ENCODE results near the gene COL25A1. TPM values are rescaled to one million over a fixed set of nuclear protein-coding genes. Genes with fewer than 3 reads are reported as not detected.
A peak's percentile ranks its signal among the peaks of the same experiment; 100 is the strongest.
"Not testable (repeated sequence)": the region's sequence is repeated elsewhere in the genome, so short reads cannot be mapped to it uniquely, and the experiment has no call there.

Gene COL25A1
- polyA plus RNA-seq, 1 donor = 2.5 TPM

- DNase-seq; H3K36me3 ChIP-seq (ENCODE audit: control insufficient read depth, insufficient read depth, low read length); H3K4me3 ChIP-seq (ENCODE audit: low read length); H3K27ac ChIP-seq (ENCODE audit: low read length); H3K9me3 ChIP-seq (ENCODE audit: control insufficient read depth, low read depth, low read length); H3K27me3 ChIP-seq (ENCODE audit: control insufficient read depth, insufficient read depth, low read length); H3K4me1 ChIP-seq (ENCODE audit: control insufficient read depth, insufficient read depth, low read length): not testable (repeated sequence)
- WGBS (ENCODE audit: insufficient coverage, low lambda C conversion rate) = no CpG with 5 or more reads among the region's 7 CpGs
These were observed 231.8 kb downstream of the COL25A1 start for GRCh38 chr4:109070677-109071076.

GRCh38 chr4:109067508-109068235 is 234.8 kb downstream of the COL25A1 start:
- peaks cover 2% of the 10 kb centered on the region for H3K9me3 ChIP-seq (ENCODE audit: control insufficient read depth, low read depth, low read length)
- no peak overlapping the region for H3K4me3 ChIP-seq (ENCODE audit: low read length)
- WGBS (ENCODE audit: insufficient coverage, low lambda C conversion rate) = 86% methylated on average over 1 of the region's 4 CpGs

GRCh38 chr4:109065006-109065405 is 237.5 kb downstream of the COL25A1 start:
- H3K9me3 ChIP-seq (ENCODE audit: control insufficient read depth, low read depth, low read length) = peaks cover 2% of the 10 kb centered on the region
- H3K4me3 ChIP-seq (ENCODE audit: low read length) = no peak overlapping the region
- H3K27me3 ChIP-seq (ENCODE audit: control insufficient read depth, insufficient read depth, low read length) = peaks cover 3% of the 10 kb centered on the region
- no peaks in the 10 kb centered on the region for H3K36me3 ChIP-seq (ENCODE audit: control insufficient read depth, insufficient read depth, low read length)
- no peak for DNase-seq
- H3K4me1 ChIP-seq (ENCODE audit: control insufficient read depth, insufficient read depth, low read length) = no peaks in the 10 kb centered on the region
- WGBS (ENCODE audit: insufficient coverage, low lambda C conversion rate) = no CpG with 5 or more reads among the region's 4 CpGs
- H3K27ac ChIP-seq (ENCODE audit: low read length) = no peak overlapping the region

More at GRCh38 chr4:109067508-109068235, 234.8 kb downstream of the COL25A1 start:
- DNase-seq = peak in 1 of 2 donors; percentile 16
- no peak overlapping the region for H3K27ac ChIP-seq (ENCODE audit: low read length)
- peaks cover 3% of the 10 kb centered on the region for H3K27me3 ChIP-seq (ENCODE audit: control insufficient read depth, insufficient read depth, low read length)
- H3K4me1 ChIP-seq (ENCODE audit: control insufficient read depth, insufficient read depth, low read length) = no peaks in the 10 kb centered on the region
- H3K36me3 ChIP-seq (ENCODE audit: control insufficient read depth, insufficient read depth, low read length) = no peaks in the 10 kb centered on the region

GRCh38 chr4:109053257-109053656 is 249.2 kb downstream of the COL25A1 start:
- no peak for DNase-seq
- Histone ChIP-seq H3K27me3 (ENCODE audit: control insufficient read depth, insufficient read depth, low read length) (peaks cover 3% of the 10 kb centered on the region), H3K27ac (ENCODE audit: low read length) (no peak overlapping the region), H3K4me1 (ENCODE audit: control insufficient read depth, insufficient read depth, low read length) (no peaks in the 10 kb centered on the region), H3K36me3 (ENCODE audit: control insufficient read depth, insufficient read depth, low read length) (no peaks in the 10 kb centered on the region), H3K4me3 (ENCODE audit: low read length) (no peak overlapping the region), H3K9me3 (ENCODE audit: control insufficient read depth, low read depth, low read length) (no peaks in the 10 kb centered on the region)
- 100% methylated on average over 1 of the region's 5 CpGs for WGBS (ENCODE audit: insufficient coverage, low lambda C conversion rate)

DNA sequence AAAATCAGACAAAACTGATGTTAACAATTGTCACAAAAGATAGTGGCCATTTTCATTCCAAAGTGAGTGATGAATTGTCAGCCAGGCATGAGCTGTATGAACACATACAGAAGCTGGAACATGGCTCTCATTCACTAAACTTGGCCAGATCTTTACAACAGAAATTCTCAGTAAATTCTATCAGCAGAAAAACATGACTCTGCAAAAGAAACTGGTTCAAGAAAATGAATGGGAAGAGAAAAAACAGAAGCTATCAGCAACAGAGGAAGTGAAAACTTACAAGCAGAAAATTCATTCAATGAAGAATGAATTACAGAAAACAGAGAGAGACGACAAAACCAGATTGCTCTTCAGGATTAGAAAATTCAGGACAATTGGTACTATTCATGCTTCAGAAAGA is 249.6 kb downstream of the COL25A1 start:
- no peak for DNase-seq
- no peaks in the 10 kb centered on the region for H3K9me3 ChIP-seq (ENCODE audit: control insufficient read depth, low read depth, low read length)
- H3K36me3 ChIP-seq (ENCODE audit: control insufficient read depth, insufficient read depth, low read length) = no peaks in the 10 kb centered on the region
- H3K27me3 ChIP-seq (ENCODE audit: control insufficient read depth, insufficient read depth, low read length) = peaks cover 3% of the 10 kb centered on the region
- WGBS (ENCODE audit: insufficient coverage, low lambda C conversion rate) = 100% methylated on average over 1 of the region's 1 CpG
- H3K4me1 ChIP-seq (ENCODE audit: control insufficient read depth, insufficient read depth, low read length) = no peaks in the 10 kb centered on the region
- H3K27ac ChIP-seq (ENCODE audit: low read length) = no peak overlapping the region
- H3K4me3 ChIP-seq (ENCODE audit: low read length) = no peak overlapping the region

- 40% methylated on average over 1 of the region's 2 CpGs for whole genome bisulfite sequencing (ENCODE audit: insufficient coverage, low lambda C conversion rate)
- no peak for DNase-seq
- Histone ChIP-seq H3K4me3 (ENCODE audit: low read length) (no peak overlapping the region), H3K27ac (ENCODE audit: low read length) (no peak overlapping the region), H3K4me1 (ENCODE audit: control insufficient read depth, insufficient read depth, low read length) (no peaks in the 10 kb centered on the region), H3K27me3 (ENCODE audit: control insufficient read depth, insufficient read depth, low read length) (peaks cover 3% of the 10 kb centered on the region), H3K9me3 (ENCODE audit: control insufficient read depth, low read depth, low read length) (no peaks in the 10 kb centered on the region), H3K36me3 (ENCODE audit: control insufficient read depth, insufficient read depth, low read length) (no peaks in the 10 kb centered on the region)
These were observed 251.4 kb downstream of the COL25A1 start for GRCh38 chr4:109051054-109051453.

DNA sequence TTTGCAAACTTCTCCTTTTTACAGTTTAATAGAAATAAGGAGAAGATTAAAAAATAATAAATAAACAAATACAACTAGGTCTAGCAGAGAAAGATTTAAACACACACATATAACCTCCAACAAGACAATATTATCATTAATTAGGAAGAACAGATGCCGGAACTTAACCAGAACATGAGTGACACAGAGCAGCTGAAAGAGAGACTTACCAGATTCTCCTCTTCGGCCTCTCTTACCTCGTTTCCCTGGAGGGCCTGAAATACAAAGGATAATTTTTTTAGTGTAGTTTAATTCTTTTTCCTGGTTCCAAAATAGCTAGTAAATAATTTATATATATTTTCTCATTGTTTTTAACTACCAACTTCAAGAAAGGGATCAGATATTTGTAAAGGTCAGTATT is 252.5 kb downstream of the COL25A1 start:
- DNase-seq = no peak
- no peak overlapping the region for H3K27ac ChIP-seq (ENCODE audit: low read length)
- WGBS (ENCODE audit: insufficient coverage, low lambda C conversion rate) = 84% methylated on average over 3 of the region's 3 CpGs
- H3K9me3 ChIP-seq (ENCODE audit: control insufficient read depth, low read depth, low read length) = no peaks in the 10 kb centered on the region
- no peaks in the 10 kb centered on the region for H3K27me3 ChIP-seq (ENCODE audit: control insufficient read depth, insufficient read depth, low read length)
- no peaks in the 10 kb centered on the region for H3K4me1 ChIP-seq (ENCODE audit: control insufficient read depth, insufficient read depth, low read length)
- H3K36me3 ChIP-seq (ENCODE audit: control insufficient read depth, insufficient read depth, low read length) = no peaks in the 10 kb centered on the region
- no peak overlapping the region for H3K4me3 ChIP-seq (ENCODE audit: low read length)

DNA sequence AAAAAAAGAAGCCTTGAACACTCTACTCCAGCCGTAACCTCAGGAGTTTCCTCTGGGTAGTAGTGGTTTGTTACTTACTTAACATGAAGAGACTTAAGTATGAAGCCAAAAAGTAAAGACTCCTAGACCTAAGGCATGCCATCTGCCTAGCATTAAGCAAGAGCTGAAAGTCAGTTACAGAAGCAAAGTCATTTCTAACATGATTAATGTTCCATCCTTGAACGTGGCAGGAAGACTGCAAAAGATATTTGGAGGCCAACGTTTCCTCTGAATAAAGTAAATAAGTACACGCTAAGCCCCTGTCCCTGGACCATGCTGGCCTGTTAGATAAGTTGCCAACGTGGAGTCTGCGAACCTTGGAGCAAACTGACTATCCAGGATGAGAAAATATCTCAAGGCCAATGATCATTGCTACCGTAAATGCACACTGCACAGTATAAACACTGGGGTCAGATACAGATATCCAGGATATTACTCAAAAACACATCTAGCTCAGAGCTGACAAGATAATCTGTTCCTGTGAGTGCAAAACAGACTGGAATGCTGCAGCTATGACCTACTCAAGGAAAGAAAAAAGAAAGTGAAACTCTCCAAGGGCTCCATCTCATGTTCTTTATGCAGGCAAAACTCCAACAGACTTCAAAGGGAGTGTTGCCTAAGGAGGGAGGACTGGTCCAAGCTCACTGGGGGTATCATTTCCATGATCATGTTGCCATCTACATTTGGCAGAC is 255.8 kb downstream of the COL25A1 start:
- peak; percentile 44 to 66 for DNase-seq
- H3K27ac ChIP-seq (ENCODE audit: low read length) = no peak overlapping the region
- no peak overlapping the region for H3K4me3 ChIP-seq (ENCODE audit: low read length)
- WGBS (ENCODE audit: insufficient coverage, low lambda C conversion rate) = no CpG with 5 or more reads among the region's 7 CpGs
- no peaks in the 10 kb centered on the region for H3K4me1 ChIP-seq (ENCODE audit: control insufficient read depth, insufficient read depth, low read length)
- H3K9me3 ChIP-seq (ENCODE audit: control insufficient read depth, low read depth, low read length) = no peaks in the 10 kb centered on the region
- no peaks in the 10 kb centered on the region for H3K36me3 ChIP-seq (ENCODE audit: control insufficient read depth, insufficient read depth, low read length)
- no peaks in the 10 kb centered on the region for H3K27me3 ChIP-seq (ENCODE audit: control insufficient read depth, insufficient read depth, low read length)

DNA sequence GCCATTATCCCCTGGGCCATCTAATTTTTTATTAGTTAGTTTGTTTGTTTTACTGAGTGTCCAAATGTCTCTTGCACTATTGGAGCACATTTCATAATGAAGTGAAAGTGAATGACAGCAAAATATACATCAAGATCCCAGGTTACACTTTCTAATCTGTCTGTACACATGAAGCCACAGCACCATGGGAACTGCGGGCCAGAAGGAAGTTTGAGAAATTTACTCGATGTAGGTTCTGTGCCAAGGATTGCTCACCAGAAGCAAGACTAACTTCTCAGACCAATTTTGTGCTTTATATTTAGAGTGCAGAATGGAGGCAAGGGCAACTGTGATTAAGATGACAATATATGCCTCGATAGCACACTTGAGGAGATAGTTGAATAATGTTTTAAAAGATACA is 258.0 kb downstream of the COL25A1 start:
- no peak overlapping the region for H3K27ac ChIP-seq (ENCODE audit: low read length)
- 40% methylated on average over 1 of the region's 3 CpGs for WGBS (ENCODE audit: insufficient coverage, low lambda C conversion rate)
- no peaks in the 10 kb centered on the region for H3K4me1 ChIP-seq (ENCODE audit: control insufficient read depth, insufficient read depth, low read length)
- no peak overlapping the region for H3K4me3 ChIP-seq (ENCODE audit: low read length)
- no peaks in the 10 kb centered on the region for H3K9me3 ChIP-seq (ENCODE audit: control insufficient read depth, low read depth, low read length)
- DNase-seq = no peak
- no peaks in the 10 kb centered on the region for H3K27me3 ChIP-seq (ENCODE audit: control insufficient read depth, insufficient read depth, low read length)
- no peaks in the 10 kb centered on the region for H3K36me3 ChIP-seq (ENCODE audit: control insufficient read depth, insufficient read depth, low read length)

- Histone ChIP-seq H3K4me3 (ENCODE audit: low read length) (no peak overlapping the region), H3K27ac (ENCODE audit: low read length) (no peak overlapping the region), H3K27me3 (ENCODE audit: control insufficient read depth, insufficient read depth, low read length) (no peaks in the 10 kb centered on the region), H3K9me3 (ENCODE audit: control insufficient read depth, low read depth, low read length) (no peaks in the 10 kb centered on the region), H3K36me3 (ENCODE audit: control insufficient read depth, insufficient read depth, low read length) (no peaks in the 10 kb centered on the region), H3K4me1 (ENCODE audit: control insufficient read depth, insufficient read depth, low read length) (no peaks in the 10 kb centered on the region)
- WGBS (ENCODE audit: insufficient coverage, low lambda C conversion rate) = no CpG with 5 or more reads among the region's 3 CpGs
- DNase-seq = no peak
These were observed 259.2 kb downstream of the COL25A1 start for GRCh38 chr4:109043286-109043685.

All from large intestine (tissue), 3 donors.